Measurements from ENCODE around the gene NFATC1.

The NFATC1 gene

GRCh38 chr18:79496237-79496977, 100.7 kb downstream of the NFATC1 start:
- Histone ChIP-seq H3K27ac (ENCODE audit: low read depth, low read length) (peak overlapping the region; percentile 94), H4K20me1 (ENCODE audit: control insufficient read depth, insufficient read depth, low read depth, low read length) (no peaks in the 10 kb centered on the region), H3F3A (ENCODE audit: control insufficient read depth, insufficient read depth) (peaks cover 20% of the 10 kb centered on the region), H3K79me2 (ENCODE audit: control insufficient read depth, low read length) (peaks cover 10% of the 10 kb centered on the region), H3K9me3 (ENCODE audit: control insufficient read depth, insufficient read depth, low read length) (peaks cover 13% of the 10 kb centered on the region), H3K4me3 (ENCODE audit: low read length) (peak overlapping the region; percentile 72), H3K9me2 (replicated peaks; ENCODE audit: control insufficient read depth, low read length) (no peaks in the 10 kb centered on the region), H3K4me1 (ENCODE audit: control insufficient read depth, low read length) (peaks cover 52% of the 10 kb centered on the region), H3K27me3 (ENCODE audit: control insufficient read depth, low read length) (no peaks in the 10 kb centered on the region), H3K4me2 (ENCODE audit: low read length) (peak overlapping the region; percentile 98), H3K36me3 (ENCODE audit: control insufficient read depth, low read length) (peaks cover 21% of the 10 kb centered on the region)
- TF ChIP-seq EZH2phosphoT487 (IDR thresholded peaks at IDR 0.05; ENCODE audit: borderline replicate concordance, low read length) (no peak), CTCF (IDR thresholded peaks at IDR 0.05; ENCODE audit: low read depth, low read length, poor library complexity, severe bottlenecking) (no peak)

- Histone ChIP-seq H3K4me3 (ENCODE audit: low read length) (peak overlapping the region; percentile 72), H3K79me2 (ENCODE audit: control insufficient read depth, low read length) (peaks cover 10% of the 10 kb centered on the region), H3K36me3 (ENCODE audit: control insufficient read depth, low read length) (peaks cover 21% of the 10 kb centered on the region), H3K9me2 (replicated peaks; ENCODE audit: control insufficient read depth, low read length) (no peaks in the 10 kb centered on the region), H4K20me1 (ENCODE audit: control insufficient read depth, insufficient read depth, low read depth, low read length) (no peaks in the 10 kb centered on the region), H3K4me2 (ENCODE audit: low read length) (peak overlapping the region; percentile 98), H3K27ac (ENCODE audit: low read depth, low read length) (peak overlapping the region; percentile 94), H3K4me1 (ENCODE audit: control insufficient read depth, low read length) (peaks cover 52% of the 10 kb centered on the region), H3F3A (ENCODE audit: control insufficient read depth, insufficient read depth) (peaks cover 20% of the 10 kb centered on the region), H3K9me3 (ENCODE audit: control insufficient read depth, insufficient read depth, low read length) (peaks cover 13% of the 10 kb centered on the region), H3K27me3 (ENCODE audit: control insufficient read depth, low read length) (no peaks in the 10 kb centered on the region)
- TF ChIP-seq EZH2phosphoT487 (IDR thresholded peaks at IDR 0.05; ENCODE audit: borderline replicate concordance, low read length) (no peak), CTCF (IDR thresholded peaks at IDR 0.05; ENCODE audit: low read depth, low read length, poor library complexity, severe bottlenecking) (peak; percentile 18)
Observed at GRCh38 chr18:79496978-79497637, 101.4 kb downstream of the NFATC1 start.

- TF ChIP-seq EZH2phosphoT487 (IDR thresholded peaks at IDR 0.05; ENCODE audit: borderline replicate concordance, low read length) = no peak
- TF ChIP-seq CTCF (IDR thresholded peaks at IDR 0.05; ENCODE audit: low read depth, low read length, poor library complexity, severe bottlenecking) = no peak
- peak overlapping the region; percentile 94 for H3K27ac ChIP-seq (ENCODE audit: low read depth, low read length)
Observed at GRCh38 chr18:79497638-79498081, 101.9 kb downstream of the NFATC1 start.

More at GRCh38 chr18:79497638-79498081, 101.9 kb downstream of the NFATC1 start:
- no peaks in the 10 kb centered on the region for H4K20me1 ChIP-seq (ENCODE audit: control insufficient read depth, insufficient read depth, low read depth, low read length)
- H3K4me1 ChIP-seq (ENCODE audit: control insufficient read depth, low read length) = peaks cover 52% of the 10 kb centered on the region
- peaks cover 13% of the 10 kb centered on the region for H3K9me3 ChIP-seq (ENCODE audit: control insufficient read depth, insufficient read depth, low read length)
- peak overlapping the region; percentile 72 for H3K4me3 ChIP-seq (ENCODE audit: low read length)
- H3K27me3 ChIP-seq (ENCODE audit: control insufficient read depth, low read length) = no peaks in the 10 kb centered on the region
- H3F3A ChIP-seq (ENCODE audit: control insufficient read depth, insufficient read depth) = peaks cover 20% of the 10 kb centered on the region
- H3K36me3 ChIP-seq (ENCODE audit: control insufficient read depth, low read length) = peaks cover 21% of the 10 kb centered on the region
- H3K9me2 ChIP-seq (replicated peaks; ENCODE audit: control insufficient read depth, low read length) = no peaks in the 10 kb centered on the region
- peak overlapping the region; percentile 98 for H3K4me2 ChIP-seq (ENCODE audit: low read length)
- H3K79me2 ChIP-seq (ENCODE audit: control insufficient read depth, low read length) = peaks cover 10% of the 10 kb centered on the region
